HepG2 (cell line): ENCODE results near the gene ODC1. TPM values are rescaled to one million over a fixed set of nuclear protein-coding genes. Genes with fewer than 3 reads are reported as not detected.

Source experiments
- EHMT2 ChIP-seq: fragments of 200-600 bp; sonication (generic); IDR thresholded peaks from 2 replicates; pipeline ENCODE4 v1.7.0; 2017; ENCODE audit warnings: antibody characterized with exemption, low read depth, low read length, borderline replicate concordance
- GATA4 ChIP-seq: sonication (generic); IDR thresholded peaks from 2 replicates; pipeline ENCODE4 v1.6.1; 2016; ENCODE audit warnings: antibody characterized with exemption, low read depth, borderline replicate concordance
- ISL2 ChIP-seq: sonication (generic); formaldehyde crosslinking; IDR thresholded peaks from 2 replicates; pipeline ENCODE4 v1.5.0; 2020; ENCODE audit warnings: missing genetic modification reagents
- REST ChIP-seq, 2 experiments: IDR thresholded peaks; 2 replicates each; pipeline ENCODE4 v1.6.1; 2011 to 2012; ENCODE audit warnings: low read length in 2 of 2, borderline replicate concordance in 1 of 2, low read depth in 1 of 2, mild to moderate bottlenecking in 1 of 2, moderate library complexity in 1 of 2
- ZBTB10 ChIP-seq: sonication (generic); formaldehyde crosslinking; IDR thresholded peaks from 2 replicates; pipeline ENCODE4 v1.4.0; 2020; ENCODE audit warnings: missing genetic modification reagents, borderline replicate concordance
- ZMYM3 ChIP-seq: sonication (generic); formaldehyde crosslinking; IDR thresholded peaks from 2 replicates; pipeline ENCODE4 v1.5.1; 2020; ENCODE audit warnings: mild to moderate bottlenecking, missing genetic modification reagents
- polyA plus RNA-seq, 8 experiments: library from polyadenylated mRNA; depleted of rRNA in 3 of 8; stranded (reverse) in 7 of 8; unstranded in 1 of 8; fragments of >200 nt; fragmentation: Illumina TruSeq in 4 of 8; extraction: Trizol in 4 of 8; gene quantifications; 2 replicates each; pipeline versions ENCODE4 v1.2.1 to v1.2.3, GENCODE V29; 2011 to 2016; ENCODE audit warnings: low read depth in 4 of 8, missing spikeins in 1 of 8, mixed read lengths in 1 of 8; ENCODE audit not compliant: insufficient read depth in 1 of 8
- total RNA-seq, 5 experiments: library from RNA; depleted of rRNA; stranded (reverse); fragments of >200 nt; fragmentation: Illumina TruSeq; extraction: Trizol; gene quantifications; 2 replicates each; pipeline ENCODE4 v1.2.3, GENCODE V29; 2016; ENCODE audit warnings: low read depth in 1 of 5
- TF ChIP-seq, protein P1 (sequence below): sonication (generic); formaldehyde crosslinking; IDR thresholded peaks from 2 replicates; pipeline ENCODE4 v1.5.1; 2020; ENCODE audit warnings: mild to moderate bottlenecking, missing genetic modification reagents, moderate library complexity

ODC1 gene
- total and polyA plus RNA-seq, 2 of the 13 experiments (the other 11 are each of a cell fraction or from before 2014, with no cell fraction given) = 142 to 371 TPM

DNA sequence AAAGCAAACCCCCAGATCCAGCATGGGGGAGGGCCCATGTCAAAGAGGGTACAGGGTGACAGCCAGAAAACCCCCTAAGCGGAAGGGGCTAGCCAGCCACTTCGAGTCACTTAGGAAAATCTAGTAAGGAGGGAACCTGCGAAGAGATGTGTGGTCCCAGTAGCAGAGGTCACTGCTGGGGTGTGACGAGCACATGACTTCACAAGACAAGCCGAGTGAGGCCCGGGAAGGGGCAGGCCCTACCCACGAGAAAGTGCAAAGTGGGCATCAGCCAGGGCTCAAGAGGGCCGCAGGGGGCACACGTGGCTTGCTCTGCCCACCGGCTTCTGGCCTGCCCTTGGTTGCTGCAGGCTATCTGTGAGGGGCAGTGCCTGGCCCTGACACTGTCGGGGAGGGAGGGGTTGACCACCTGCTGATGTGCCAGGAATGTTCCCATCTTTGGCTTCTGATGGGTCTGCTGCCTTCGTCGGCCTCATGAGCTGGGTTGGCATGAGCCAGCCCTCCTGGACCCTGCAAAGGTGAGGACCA is 11.5 kb downstream of the ODC1 start (continued):
- TF ChIP-seq REST (IDR thresholded peaks at IDR 0.05; ENCODE audit: borderline replicate concordance in 1 of 2, low read depth in 1 of 2, low read length in 2 of 2) (no peak), ZBTB10 (CRISPR knock-in tag) (no peak), GATA4 (no peak), ZMYM3 (no peak), ISL2 (CRISPR knock-in tag) (no peak), EHMT2 (no peak)
- TF ChIP-seq, protein P1, sequence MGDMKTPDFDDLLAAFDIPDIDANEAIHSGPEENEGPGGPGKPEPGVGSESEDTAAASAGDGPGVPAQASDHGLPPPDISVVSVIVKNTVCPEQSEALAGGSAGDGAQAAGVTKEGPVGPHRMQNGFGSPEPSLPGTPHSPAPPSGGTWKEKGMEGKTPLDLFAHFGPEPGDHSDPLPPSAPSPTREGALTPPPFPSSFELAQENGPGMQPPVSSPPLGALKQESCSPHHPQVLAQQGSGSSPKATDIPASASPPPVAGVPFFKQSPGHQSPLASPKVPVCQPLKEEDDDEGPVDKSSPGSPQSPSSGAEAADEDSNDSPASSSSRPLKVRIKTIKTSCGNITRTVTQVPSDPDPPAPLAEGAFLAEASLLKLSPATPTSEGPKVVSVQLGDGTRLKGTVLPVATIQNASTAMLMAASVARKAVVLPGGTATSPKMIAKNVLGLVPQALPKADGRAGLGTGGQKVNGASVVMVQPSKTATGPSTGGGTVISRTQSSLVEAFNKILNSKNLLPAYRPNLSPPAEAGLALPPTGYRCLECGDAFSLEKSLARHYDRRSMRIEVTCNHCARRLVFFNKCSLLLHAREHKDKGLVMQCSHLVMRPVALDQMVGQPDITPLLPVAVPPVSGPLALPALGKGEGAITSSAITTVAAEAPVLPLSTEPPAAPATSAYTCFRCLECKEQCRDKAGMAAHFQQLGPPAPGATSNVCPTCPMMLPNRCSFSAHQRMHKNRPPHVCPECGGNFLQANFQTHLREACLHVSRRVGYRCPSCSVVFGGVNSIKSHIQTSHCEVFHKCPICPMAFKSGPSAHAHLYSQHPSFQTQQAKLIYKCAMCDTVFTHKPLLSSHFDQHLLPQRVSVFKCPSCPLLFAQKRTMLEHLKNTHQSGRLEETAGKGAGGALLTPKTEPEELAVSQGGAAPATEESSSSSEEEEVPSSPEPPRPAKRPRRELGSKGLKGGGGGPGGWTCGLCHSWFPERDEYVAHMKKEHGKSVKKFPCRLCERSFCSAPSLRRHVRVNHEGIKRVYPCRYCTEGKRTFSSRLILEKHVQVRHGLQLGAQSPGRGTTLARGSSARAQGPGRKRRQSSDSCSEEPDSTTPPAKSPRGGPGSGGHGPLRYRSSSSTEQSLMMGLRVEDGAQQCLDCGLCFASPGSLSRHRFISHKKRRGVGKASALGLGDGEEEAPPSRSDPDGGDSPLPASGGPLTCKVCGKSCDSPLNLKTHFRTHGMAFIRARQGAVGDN = peak; percentile 11; the same call in 1 of the 2 replicates
- TF ChIP-seq, all 625 proteins: peak for 4
